ENCODE results near the gene RAD51B. TPM values are rescaled to one million over a fixed set of nuclear protein-coding genes. Genes with fewer than 3 reads are reported as not detected.

Gene RAD51B
- total and polyA plus RNA-seq, 8 donors, result 1.8 to 30.7 (median 15.3) TPM

GRCh38 chr14:68768316-68768715, 948.7 kb downstream of the RAD51B start:
- Histone ChIP-seq H3K27ac (no peak overlapping the region), H3K4me3 (no peak overlapping the region), H3K4me1 (peaks cover 2 to 25% (median 13%) of the 10 kb centered on the region in 4 donors), H3K27me3 (no peaks in the 10 kb centered on the region), H3K36me3 (no peaks in the 10 kb centered on the region), H3K9me3 (no peaks in the 10 kb centered on the region)
- intact Hi-C loops (cut with DNase I; ENCODE audit: low total_unique reads), result no loop called here
- no peak for TF ChIP-seq CTCF (IDR thresholded peaks at IDR 0.05)
- no peak for TF ChIP-seq POLR2A (IDR thresholded peaks at IDR 0.05)
- no peak for TF ChIP-seq POLR2AphosphoS5 (IDR thresholded peaks at IDR 0.05)
- no peak for TF ChIP-seq EP300 (IDR thresholded peaks at IDR 0.05)
- DNase-seq, result no peak
- 86 to 95% (median 90%) methylated on average over 6 to 7 of the region's 7 CpGs for whole genome bisulfite sequencing, 5 donors

- H3K36me3 ChIP-seq, result no peaks in the 10 kb centered on the region
- no peak for TF ChIP-seq POLR2AphosphoS5 (IDR thresholded peaks at IDR 0.05)
- TF ChIP-seq EP300 (IDR thresholded peaks at IDR 0.05), result no peak
- no peak for TF ChIP-seq CTCF (IDR thresholded peaks at IDR 0.05)
- TF ChIP-seq POLR2A (IDR thresholded peaks at IDR 0.05), result no peak
- peaks cover 0 to 18% (median 7%) of the 10 kb centered on the region in 4 donors for H3K4me1 ChIP-seq
- no peak for DNase-seq
- H3K27me3 ChIP-seq, result no peaks in the 10 kb centered on the region
- WGBS, 5 donors, result 86 to 96% (median 95%) methylated on average over 7 to 9 of the region's 9 CpGs
- H3K4me3 ChIP-seq, result no peak overlapping the region
- H3K9me3 ChIP-seq, result peaks cover 0 to 2% (median 0%) of the 10 kb centered on the region in 4 donors
- H3K27ac ChIP-seq, result no peak overlapping the region
- intact Hi-C loops (cut with DNase I; ENCODE audit: low total_unique reads), result no loop called here
These were observed 950.5 kb downstream of the RAD51B start for GRCh38 chr14:68770051-68770450.

GRCh38 chr14:68770553-68771286, 951.1 kb downstream of the RAD51B start:
- peaks cover 0 to 18% (median 7%) of the 10 kb centered on the region in 4 donors for H3K4me1 ChIP-seq
- peak overlapping the region in 1 of 5 donors; percentile 60 for H3K27ac ChIP-seq
- peaks cover 0 to 7% (median 0%) of the 10 kb centered on the region in 4 donors for H3K9me3 ChIP-seq
- WGBS, 5 donors, result 85 to 93% (median 90%) methylated on average over 11 of the region's 11 CpGs
- H3K4me3 ChIP-seq, result no peak overlapping the region
- TF ChIP-seq POLR2A (IDR thresholded peaks at IDR 0.05) (no peak), CTCF (IDR thresholded peaks at IDR 0.05) (no peak), POLR2AphosphoS5 (IDR thresholded peaks at IDR 0.05) (no peak), EP300 (IDR thresholded peaks at IDR 0.05) (no peak)
- intact Hi-C loops (cut with DNase I; ENCODE audit: low total_unique reads), result no loop called here
- no peak for DNase-seq
- no peaks in the 10 kb centered on the region for H3K27me3 ChIP-seq
- H3K36me3 ChIP-seq, result no peaks in the 10 kb centered on the region

GRCh38 chr14:68771631-68772030, 952.1 kb downstream of the RAD51B start:
- Histone ChIP-seq H3K4me1 (peaks cover 0 to 18% (median 7%) of the 10 kb centered on the region in 4 donors), H3K27ac (peak overlapping the region in 4 of 5 donors; percentile 29 to 60 (median 44))
- no peak for TF ChIP-seq EP300 (IDR thresholded peaks at IDR 0.05)
- TF ChIP-seq POLR2AphosphoS5 (IDR thresholded peaks at IDR 0.05), result no peak
- TF ChIP-seq POLR2A (IDR thresholded peaks at IDR 0.05), result no peak
- no peak for TF ChIP-seq CTCF (IDR thresholded peaks at IDR 0.05)

More at GRCh38 chr14:68771631-68772030, 952.1 kb downstream of the RAD51B start:
- peaks cover 0 to 7% (median 0%) of the 10 kb centered on the region in 4 donors for H3K9me3 ChIP-seq
- no peaks in the 10 kb centered on the region for H3K27me3 ChIP-seq
- intact Hi-C loops (cut with DNase I; ENCODE audit: low total_unique reads), result no loop called here
- H3K36me3 ChIP-seq, result no peaks in the 10 kb centered on the region
- H3K4me3 ChIP-seq, result no peak overlapping the region
- whole genome bisulfite sequencing, 5 donors, result 62 to 84% (median 71%) methylated on average over 10 of the region's 10 CpGs
- peak in 1 of 2 donors; percentile 69 for DNase-seq
